PC-3 (cell line): ENCODE results near the gene LUC7L2. TPM values are rescaled to one million over a fixed set of nuclear protein-coding genes. Genes with fewer than 3 reads are reported as not detected.

Experiments
- ATAC-seq: fragments of 200-7000 bp; cut with Tn5 transposase; 2 replicates; pipeline ENCODE4 v1.9.1; 2020; ENCODE audit warnings: mild to moderate bottlenecking, moderate library complexity
- BruUV-seq: library from RNA; stranded (reverse); fragments of 400-500 nt; replicated peaks from 2 replicates; lab custom pipeline; 2021; lab: Mats Ljungman, UMichigan
- CTCF ChIA-PET: fragments of 300-600 bp; sonication (Branson Sonifier 250); formaldehyde crosslinking; loops from one replicate; lab custom pipeline; 2022; ENCODE audit warnings: antibody characterized with exemption; lab: Charles Lee
- POLR2A ChIA-PET: fragments of 300-600 bp; sonication (Branson Sonifier 250); formaldehyde crosslinking; loops from one replicate; lab custom pipeline; 2022; ENCODE audit warnings: antibody characterized with exemption; ENCODE audit not compliant: unreplicated experiment; lab: Charles Lee
- DNase-seq: peaks from one replicate; pipeline ENCODE4 v3.0.0-alpha.2; 2015
- H2AFZ ChIP-seq: fragments of 300-600 bp; sonication (generic); 2 replicates; pipeline ENCODE4 v1.6.0; 2016; ENCODE audit warnings: antibody characterized with exemption, low read length
- H3F3A ChIP-seq: fragments of 300-600 bp; sonication (generic); one replicate; pipeline ENCODE4 v1.6.0; 2017; ENCODE audit warnings: antibody characterized with exemption, low read length, control low read depth, mild to moderate bottlenecking; ENCODE audit not compliant: unreplicated experiment
- H3K27ac ChIP-seq: fragments of 300-600 bp; sonication (generic); 2 replicates; pipeline ENCODE4 v1.5.1; 2016; ENCODE audit warnings: mild to moderate bottlenecking, low read length
- H3K27me3 ChIP-seq: fragments of 300-600 bp; sonication (generic); 2 replicates; pipeline ENCODE4 v1.6.1; 2016; ENCODE audit warnings: low read length, mixed read lengths
- H3K36me3 ChIP-seq: fragments of 300-600 bp; sonication (generic); 2 replicates; pipeline ENCODE4 v1.6.1; 2016; ENCODE audit warnings: low read depth, mixed run types, low read length, mixed read lengths
- H3K4me1 ChIP-seq: fragments of 300-600 bp; sonication (generic); 2 replicates; pipeline ENCODE4 v1.5.1; 2016; ENCODE audit warnings: low read length; ENCODE audit not compliant: insufficient read depth
- H3K4me2 ChIP-seq: fragments of 300-600 bp; sonication (generic); 2 replicates; pipeline ENCODE4 v1.6.0; 2016; ENCODE audit warnings: low read length
- H3K4me3 ChIP-seq: fragments of 300-600 bp; sonication (generic); 2 replicates; pipeline ENCODE4 v1.5.1; 2016; ENCODE audit warnings: mild to moderate bottlenecking, low read length, mixed read lengths
- H3K79me2 ChIP-seq: fragments of 300-600 bp; sonication (generic); 2 replicates; pipeline ENCODE4 v1.6.1; 2017; ENCODE audit warnings: low read length, mixed read lengths
- H3K9ac ChIP-seq: fragments of 300-600 bp; sonication (generic); 2 replicates; pipeline ENCODE4 v1.6.0; 2016; ENCODE audit warnings: mild to moderate bottlenecking, low read length
- H3K9me2 ChIP-seq: fragments of 300-600 bp; sonication (generic); replicated peaks from 2 replicates; pipeline ENCODE4 v1.6.1; 2016; ENCODE audit warnings: mixed run types, low read length, mixed read lengths
- H3K9me3 ChIP-seq: fragments of 300-600 bp; sonication (generic); 2 replicates; pipeline ENCODE4 v1.6.1; 2016; ENCODE audit warnings: low read length, mixed read lengths
- H4K20me1 ChIP-seq: fragments of 300-600 bp; sonication (generic); 2 replicates; pipeline ENCODE4 v1.6.1; 2016; ENCODE audit warnings: low read length, mixed read lengths
- CTCF ChIP-seq: fragments of 300-600 bp; sonication (generic); conservative IDR thresholded peaks from 2 replicates; pipeline ENCODE4 v1.5.1; 2017; ENCODE audit warnings: antibody characterized with exemption, low read depth, mild to moderate bottlenecking, low read length
- EZH2 ChIP-seq: fragments of 300-600 bp; sonication (generic); IDR thresholded peaks from one replicate; pipeline ENCODE4 v1.6.1; 2017; ENCODE audit warnings: antibody characterized with exemption, mild to moderate bottlenecking, low read length; ENCODE audit not compliant: unreplicated experiment
- EZH2phosphoT487 ChIP-seq: fragments of 300-600 bp; sonication (generic); IDR thresholded peaks from 2 replicates; pipeline ENCODE4 v1.6.1; 2018; ENCODE audit warnings: mild to moderate bottlenecking, antibody characterized with exemption, low read length, borderline replicate concordance
- intact Hi-C: fragments of 100-400 bp; cut with micrococcal nuclease; formaldehyde crosslinking; loops from 2 replicates; pipeline ENCODE4 v1.9.0; 2023
- total RNA-seq: library from RNA; depleted of rRNA; stranded (reverse); fragments of >200 nt; gene quantifications from 2 replicates; pipeline ENCODE4 v1.2.3, GENCODE V29; 2014

LUC7L2 gene
- total RNA-seq, 1 experiment from 2014 or later: 67.4 TPM

GRCh38 chr7:139334399-139335150, 25.1 kb upstream of the LUC7L2 start:
- CTCF ChIA-PET: no interaction called here
- ATAC-seq: no peak
- no peak for TF ChIP-seq EZH2
- TF ChIP-seq EZH2phosphoT487: no peak
- TF ChIP-seq CTCF: no peak

GRCh38 chr7:139339025-139339424, 20.7 kb upstream of the LUC7L2 start:
- intact Hi-C loops: no loop called here
- ChIA-PET CTCF (no interaction called here), POLR2A (no interaction called here)
- no TSS peak for BruUV-seq
- Histone ChIP-seq H4K20me1 (no peaks in the 10 kb centered on the region), H3K9me2 (no peaks in the 10 kb centered on the region), H3K27ac (no peak overlapping the region), H3K4me3 (no peak overlapping the region), H3K4me2 (no peak overlapping the region), H2AFZ (no peak overlapping the region), H3K79me2 (peaks cover 24% of the 10 kb centered on the region), H3F3A (peaks cover 9% of the 10 kb centered on the region), H3K4me1 (peaks cover 9% of the 10 kb centered on the region), H3K36me3 (no peaks in the 10 kb centered on the region), H3K9me3 (no peaks in the 10 kb centered on the region), H3K9ac (no peak overlapping the region), H3K27me3 (no peaks in the 10 kb centered on the region)
- DNase-seq (no peak), ATAC-seq (no peak)
- TF ChIP-seq EZH2 (no peak), EZH2phosphoT487 (no peak), CTCF (no peak)

More at GRCh38 chr7:139334399-139335150, 25.1 kb upstream of the LUC7L2 start:
- H3K79me2 ChIP-seq: no peaks in the 10 kb centered on the region
- no peaks in the 10 kb centered on the region for H4K20me1 ChIP-seq
- no peaks in the 10 kb centered on the region for H3K36me3 ChIP-seq
- H3K27ac ChIP-seq: no peak overlapping the region
- no peaks in the 10 kb centered on the region for H3K9me2 ChIP-seq
- H2AFZ ChIP-seq: no peak overlapping the region
- H3K9ac ChIP-seq: no peak overlapping the region
- no peak overlapping the region for H3K4me3 ChIP-seq
- H3K9me3 ChIP-seq: no peaks in the 10 kb centered on the region
- POLR2A ChIA-PET: no interaction called here
- no peak overlapping the region for H3K4me2 ChIP-seq
- no peaks in the 10 kb centered on the region for H3K27me3 ChIP-seq
- intact Hi-C loops: no loop called here
- no peak for DNase-seq
- peaks cover 7% of the 10 kb centered on the region for H3F3A ChIP-seq
- no peaks in the 10 kb centered on the region for H3K4me1 ChIP-seq
- BruUV-seq: no TSS peak

GRCh38 chr7:139339698-139340036, 20.0 kb upstream of the LUC7L2 start:
- CTCF ChIA-PET: no interaction called here
- peak overlapping the region; percentile 47 for H3K4me2 ChIP-seq
- peak overlapping the region; percentile 76 for H2AFZ ChIP-seq
- no peak for ATAC-seq
- no peaks in the 10 kb centered on the region for H3K36me3 ChIP-seq
- DNase-seq: no peak
- H3K4me3 ChIP-seq: peak overlapping the region; percentile 83
- TF ChIP-seq CTCF (no peak), EZH2 (no peak), EZH2phosphoT487 (no peak)
- H3K27ac ChIP-seq: peak overlapping the region; percentile 91
- H3K9me3 ChIP-seq: no peaks in the 10 kb centered on the region
- intact Hi-C loops: loop anchor here (1.0 kb wide), 1 partner anchor 20 kb away; the partner anchor contains the start of gene LUC7L2
- H3K9ac ChIP-seq: peak overlapping the region; percentile 99; the same call in 1 of the 2 replicates
- H3K79me2 ChIP-seq: peaks cover 28% of the 10 kb centered on the region
- POLR2A ChIA-PET: interaction anchor here (0.6 to 0.7 kb wide), 3 partner anchors 20 to 202 kb away, joined by 3 to 9 read pairs (median 4); partner anchors contain the start of gene LUC7L2
- BruUV-seq: no TSS peak
- peaks cover 9% of the 10 kb centered on the region for H3F3A ChIP-seq
- H4K20me1 ChIP-seq: no peaks in the 10 kb centered on the region
- H3K27me3 ChIP-seq: no peaks in the 10 kb centered on the region
- H3K9me2 ChIP-seq: no peaks in the 10 kb centered on the region
- H3K4me1 ChIP-seq: peaks cover 9% of the 10 kb centered on the region
